Fibroblast of the aortic adventitia (primary cell): ENCODE measurements around the gene ITSN1. TPM values are rescaled to one million over a fixed set of nuclear protein-coding genes. Genes with fewer than 3 reads are reported as not detected.

Experiments used
- DNase-seq: peaks from one replicate; pipeline ENCODE4 v3.0.0-alpha.2; 2010; ENCODE audit warnings: low read depth
- H3K4me3 ChIP-seq: 2 replicates; pipeline ENCODE4 v1.5.1; 2011; ENCODE audit warnings: low read depth, mild to moderate bottlenecking, control low read depth, low read length, moderate library complexity
- total RNA-seq: library from RNA; depleted of rRNA; stranded (reverse); fragments of >200 nt; gene quantifications from 2 replicates; pipeline ENCODE4 v1.2.3, GENCODE V29; 2012; ENCODE audit warnings: low replicate concordance
- TF ChIP-seq, protein P1 (sequence below): IDR thresholded peaks from 2 replicates; pipeline ENCODE4 v1.5.1; 2011; ENCODE audit warnings: mild to moderate bottlenecking, low read length, control low read depth, inconsistent platforms; ENCODE audit not compliant: insufficient read depth

The ITSN1 gene
- total RNA-seq, 1 donor: 35.0 TPM

DNA sequence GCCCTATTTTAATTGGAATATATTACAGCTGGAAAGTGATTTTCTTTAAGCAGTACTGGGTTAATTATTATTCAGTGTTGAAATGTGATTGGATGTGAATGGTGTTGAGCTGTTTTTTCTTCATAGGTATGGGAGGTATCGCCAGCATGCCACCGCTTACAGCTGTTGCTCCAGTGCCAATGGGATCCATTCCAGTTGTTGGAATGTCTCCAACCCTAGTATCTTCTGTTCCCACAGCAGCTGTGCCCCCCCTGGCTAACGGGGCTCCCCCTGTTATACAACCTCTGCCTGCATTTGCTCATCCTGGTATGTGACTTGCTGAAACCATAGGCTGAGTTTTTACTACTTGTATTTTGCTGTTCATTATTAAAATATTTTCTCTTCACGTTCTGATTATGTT is 107.7 kb downstream of the ITSN1 start:
- TF ChIP-seq, protein P1, sequence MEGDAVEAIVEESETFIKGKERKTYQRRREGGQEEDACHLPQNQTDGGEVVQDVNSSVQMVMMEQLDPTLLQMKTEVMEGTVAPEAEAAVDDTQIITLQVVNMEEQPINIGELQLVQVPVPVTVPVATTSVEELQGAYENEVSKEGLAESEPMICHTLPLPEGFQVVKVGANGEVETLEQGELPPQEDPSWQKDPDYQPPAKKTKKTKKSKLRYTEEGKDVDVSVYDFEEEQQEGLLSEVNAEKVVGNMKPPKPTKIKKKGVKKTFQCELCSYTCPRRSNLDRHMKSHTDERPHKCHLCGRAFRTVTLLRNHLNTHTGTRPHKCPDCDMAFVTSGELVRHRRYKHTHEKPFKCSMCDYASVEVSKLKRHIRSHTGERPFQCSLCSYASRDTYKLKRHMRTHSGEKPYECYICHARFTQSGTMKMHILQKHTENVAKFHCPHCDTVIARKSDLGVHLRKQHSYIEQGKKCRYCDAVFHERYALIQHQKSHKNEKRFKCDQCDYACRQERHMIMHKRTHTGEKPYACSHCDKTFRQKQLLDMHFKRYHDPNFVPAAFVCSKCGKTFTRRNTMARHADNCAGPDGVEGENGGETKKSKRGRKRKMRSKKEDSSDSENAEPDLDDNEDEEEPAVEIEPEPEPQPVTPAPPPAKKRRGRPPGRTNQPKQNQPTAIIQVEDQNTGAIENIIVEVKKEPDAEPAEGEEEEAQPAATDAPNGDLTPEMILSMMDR: no peak
- H3K4me3 ChIP-seq: no peak overlapping the region
- no peak for DNase-seq

DNA sequence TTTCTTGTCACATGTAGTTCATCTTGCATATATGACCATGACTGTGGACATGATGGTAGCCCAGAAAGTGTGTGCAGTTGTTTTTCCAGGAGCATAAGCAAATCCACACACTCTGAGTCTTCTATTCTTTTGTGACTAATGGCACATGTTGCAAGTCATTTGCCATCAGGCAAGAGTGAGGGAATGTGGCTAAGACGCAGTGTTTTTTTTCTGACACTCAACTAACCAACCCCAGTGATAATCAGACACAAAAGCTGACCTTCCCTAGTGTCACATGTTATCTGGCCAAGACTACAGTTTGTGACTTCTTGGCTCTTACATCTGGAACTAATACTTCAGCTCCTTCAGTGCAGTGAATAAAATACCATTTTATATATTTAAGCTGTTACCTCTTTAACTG is 108.8 kb downstream of the ITSN1 start:
- peak; percentile 34 for DNase-seq
- TF ChIP-seq, protein P1: no peak
- no peak overlapping the region for H3K4me3 ChIP-seq

DNA sequence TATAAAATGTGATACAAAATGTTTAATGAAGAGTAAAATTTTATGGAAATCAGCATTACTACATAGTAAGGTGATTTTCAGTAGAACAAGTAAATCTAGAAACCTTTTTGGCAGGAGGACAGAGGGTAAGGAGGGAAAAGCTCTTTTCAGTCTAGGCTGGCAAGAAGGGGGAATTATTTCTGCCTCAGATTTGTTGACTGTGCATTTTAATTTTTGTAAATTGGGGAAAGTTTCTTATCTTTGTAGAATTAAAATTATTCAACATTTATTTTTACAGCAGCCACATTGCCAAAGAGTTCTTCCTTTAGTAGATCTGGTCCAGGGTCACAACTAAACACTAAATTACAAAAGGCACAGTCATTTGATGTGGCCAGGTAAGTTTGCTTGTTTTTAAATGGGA is 109.2 kb downstream of the ITSN1 start:
- no peak for DNase-seq
- TF ChIP-seq, protein P1: no peak
- H3K4me3 ChIP-seq: no peak overlapping the region

DNA sequence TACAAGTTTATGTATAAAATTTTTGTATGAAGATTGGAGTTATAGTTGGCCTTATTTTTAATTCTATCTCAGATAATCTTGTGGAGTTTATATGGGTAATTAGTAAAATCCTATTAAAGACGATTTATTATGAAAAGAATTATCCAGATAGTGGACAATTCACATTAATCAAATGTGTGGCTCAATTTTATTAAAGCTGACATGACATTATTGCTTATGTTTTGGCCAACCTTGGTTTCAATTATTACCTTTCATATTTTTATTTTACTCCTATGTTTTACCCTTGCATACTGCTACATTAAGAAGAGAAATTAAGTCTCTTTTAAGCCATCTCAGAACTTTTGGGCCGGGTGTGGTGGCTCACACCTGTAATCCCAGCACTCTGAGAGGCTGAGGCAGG is 110.0 kb downstream of the ITSN1 start:
- no peak overlapping the region for H3K4me3 ChIP-seq
- no peak for DNase-seq
- TF ChIP-seq, protein P1: no peak

DNA sequence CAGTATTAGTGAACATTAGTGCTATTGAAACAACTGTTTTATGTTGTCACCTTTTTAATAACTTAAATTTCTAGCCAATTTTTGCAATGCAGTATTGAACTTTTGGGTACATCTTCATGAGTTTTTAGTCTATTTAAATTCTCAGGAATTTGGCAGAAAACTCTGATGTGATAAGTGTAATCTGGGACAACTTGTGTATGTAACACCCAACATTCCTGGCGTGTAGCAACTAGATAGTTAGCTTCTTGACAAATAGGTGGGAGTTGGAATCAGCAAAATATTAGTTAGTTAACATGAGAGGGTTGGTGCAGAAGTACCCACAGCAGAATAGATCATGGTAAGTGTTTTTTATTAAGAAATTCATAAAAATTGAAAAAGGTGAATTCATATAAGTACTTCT is 111.6 kb downstream of the ITSN1 start:
- no peak for DNase-seq
- no peak overlapping the region for H3K4me3 ChIP-seq
- TF ChIP-seq, protein P1: no peak

DNA sequence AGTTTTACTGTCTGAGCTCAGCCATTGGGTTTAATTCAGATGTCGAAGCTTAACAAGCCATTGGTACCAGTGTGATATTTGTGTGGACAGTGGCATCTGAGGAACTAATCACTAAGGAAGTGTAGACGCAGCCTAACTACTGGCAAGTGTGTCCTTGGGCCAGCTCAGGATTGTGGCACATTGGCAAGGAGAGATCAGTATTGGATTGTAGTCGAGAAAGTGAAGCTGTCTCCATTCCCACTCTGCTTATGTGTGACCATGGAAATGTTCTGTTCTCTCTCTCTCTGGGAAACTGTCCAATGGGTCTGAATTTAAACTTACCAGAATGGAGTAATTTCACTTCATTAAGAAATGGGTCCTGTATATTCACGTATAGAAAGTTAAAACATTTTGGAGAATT is 112.2 kb downstream of the ITSN1 start:
- TF ChIP-seq, protein P1: no peak
- H3K4me3 ChIP-seq: no peak overlapping the region
- no peak for DNase-seq

DNA sequence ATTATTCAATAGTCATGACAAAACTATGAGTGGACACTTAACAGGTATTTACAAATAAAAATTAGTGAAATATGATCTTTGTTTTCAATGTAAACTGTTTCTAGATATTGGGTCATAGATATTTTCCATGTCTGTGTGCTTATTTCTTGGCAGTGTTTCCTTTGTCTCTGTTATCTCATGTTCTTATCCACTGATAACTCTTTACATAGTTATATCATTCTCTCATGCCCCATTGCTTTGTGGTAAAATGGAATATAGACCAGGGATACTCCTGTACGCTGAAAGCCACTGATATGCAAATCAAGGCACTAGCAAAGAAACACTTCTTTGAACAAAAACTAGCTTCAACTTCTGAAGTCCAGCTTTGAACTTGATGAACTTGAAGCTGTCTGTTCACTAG is 113.1 kb downstream of the ITSN1 start:
- TF ChIP-seq, protein P1: no peak
- no peak for DNase-seq
- no peak overlapping the region for H3K4me3 ChIP-seq
